Measurements from ENCODE around the gene SSB.

DNA sequence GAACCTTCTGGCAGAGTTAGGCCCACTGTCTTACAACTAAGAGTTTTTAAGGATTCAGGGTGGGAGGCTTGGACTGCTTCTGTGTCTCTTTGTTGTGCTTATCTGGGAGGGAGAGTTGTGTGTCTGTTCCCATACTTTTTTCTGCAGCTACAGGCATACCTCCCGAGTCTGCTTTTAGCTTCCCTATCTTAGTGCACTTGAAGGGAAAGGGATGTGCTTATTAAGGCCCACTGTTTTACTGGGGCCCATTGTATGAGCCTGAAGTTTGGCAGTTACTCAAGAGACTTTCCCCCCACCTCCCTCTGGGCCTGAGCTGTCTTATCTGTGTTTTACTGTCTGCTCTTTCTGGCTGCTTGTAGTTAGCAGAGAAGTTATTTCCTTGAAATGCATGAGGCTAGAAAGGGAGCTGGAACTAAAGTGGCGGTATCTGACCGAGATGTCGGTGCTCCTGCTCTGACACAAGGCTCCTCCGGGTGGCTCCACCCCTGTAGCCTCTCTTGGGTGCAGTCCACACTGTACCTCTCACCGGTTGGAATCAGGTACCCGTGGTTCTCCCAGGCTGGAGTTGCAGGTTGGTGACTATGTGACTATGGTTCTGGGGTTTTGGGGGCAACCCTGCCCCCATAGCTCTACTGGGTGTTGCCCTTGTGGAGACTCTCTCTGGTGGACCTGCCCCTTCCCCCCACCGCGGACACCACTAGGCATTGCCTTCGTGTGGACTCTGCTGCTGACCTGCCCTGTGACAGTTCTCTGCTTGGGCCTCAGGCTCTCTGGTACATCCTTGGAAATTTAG, 41.5 kb downstream of the SSB start:
- TF ChIP-seq, protein P1, sequence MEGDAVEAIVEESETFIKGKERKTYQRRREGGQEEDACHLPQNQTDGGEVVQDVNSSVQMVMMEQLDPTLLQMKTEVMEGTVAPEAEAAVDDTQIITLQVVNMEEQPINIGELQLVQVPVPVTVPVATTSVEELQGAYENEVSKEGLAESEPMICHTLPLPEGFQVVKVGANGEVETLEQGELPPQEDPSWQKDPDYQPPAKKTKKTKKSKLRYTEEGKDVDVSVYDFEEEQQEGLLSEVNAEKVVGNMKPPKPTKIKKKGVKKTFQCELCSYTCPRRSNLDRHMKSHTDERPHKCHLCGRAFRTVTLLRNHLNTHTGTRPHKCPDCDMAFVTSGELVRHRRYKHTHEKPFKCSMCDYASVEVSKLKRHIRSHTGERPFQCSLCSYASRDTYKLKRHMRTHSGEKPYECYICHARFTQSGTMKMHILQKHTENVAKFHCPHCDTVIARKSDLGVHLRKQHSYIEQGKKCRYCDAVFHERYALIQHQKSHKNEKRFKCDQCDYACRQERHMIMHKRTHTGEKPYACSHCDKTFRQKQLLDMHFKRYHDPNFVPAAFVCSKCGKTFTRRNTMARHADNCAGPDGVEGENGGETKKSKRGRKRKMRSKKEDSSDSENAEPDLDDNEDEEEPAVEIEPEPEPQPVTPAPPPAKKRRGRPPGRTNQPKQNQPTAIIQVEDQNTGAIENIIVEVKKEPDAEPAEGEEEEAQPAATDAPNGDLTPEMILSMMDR (IDR thresholded peaks at IDR 0.05; ENCODE audit: insufficient read depth, low read length, poor library complexity, severe bottlenecking), result no peak
- no peak for TF ChIP-seq EZH2phosphoT487 (conservative IDR thresholded peaks at IDR 0.05; ENCODE audit: low read length)
